ENCODE measurements around the gene TOR1AIP2. TPM values are rescaled to one million over a fixed set of nuclear protein-coding genes. Genes with fewer than 3 reads are reported as not detected.
"Not testable (repeated sequence)": the region's sequence is repeated elsewhere in the genome, so short reads cannot be mapped to it uniquely, and the experiment has no call there.

Gene TOR1AIP2
- total RNA-seq, 2 donors from 2014 or later: 36.4 to 79.1 TPM

DNA sequence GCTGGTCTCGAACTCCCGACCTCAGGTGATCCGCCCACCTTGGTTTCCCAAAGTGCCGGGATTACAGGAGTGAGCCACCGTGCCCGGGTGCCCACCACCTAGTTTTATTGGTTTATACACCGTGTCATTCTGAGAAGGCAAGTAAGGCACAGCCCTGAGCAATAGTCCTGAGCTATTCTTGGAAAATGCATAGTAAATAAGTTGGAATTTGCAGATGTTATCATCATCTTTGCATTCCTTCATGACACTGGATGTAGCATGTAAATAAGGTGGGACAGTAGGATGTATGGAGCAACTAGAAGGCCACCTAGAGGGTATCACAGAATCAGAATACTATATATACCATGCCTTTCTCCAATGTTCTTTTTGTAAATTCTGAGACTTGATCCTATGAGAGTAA, 11.0 kb downstream of the TOR1AIP2 start:
- Histone ChIP-seq H3K27ac (no peak overlapping the region), H3K4me1 (replicated peaks) (no peaks in the 10 kb centered on the region), H3K9me3 (no peaks in the 10 kb centered on the region), H3K36me3 (no peaks in the 10 kb centered on the region), H3K4me3 (no peak overlapping the region), H3K27me3 (replicated peaks; ENCODE audit: insufficient read depth) (no peaks in the 10 kb centered on the region)
- WGBS: 68% methylated on average over 7 of the region's 7 CpGs
- no peak for DNase-seq (ENCODE audit: low spot score)
- TF ChIP-seq POLR2A (IDR thresholded peaks at IDR 0.05) (no peak), POLR2AphosphoS5 (IDR thresholded peaks at IDR 0.05) (no peak)
- TF ChIP-seq, protein P1, sequence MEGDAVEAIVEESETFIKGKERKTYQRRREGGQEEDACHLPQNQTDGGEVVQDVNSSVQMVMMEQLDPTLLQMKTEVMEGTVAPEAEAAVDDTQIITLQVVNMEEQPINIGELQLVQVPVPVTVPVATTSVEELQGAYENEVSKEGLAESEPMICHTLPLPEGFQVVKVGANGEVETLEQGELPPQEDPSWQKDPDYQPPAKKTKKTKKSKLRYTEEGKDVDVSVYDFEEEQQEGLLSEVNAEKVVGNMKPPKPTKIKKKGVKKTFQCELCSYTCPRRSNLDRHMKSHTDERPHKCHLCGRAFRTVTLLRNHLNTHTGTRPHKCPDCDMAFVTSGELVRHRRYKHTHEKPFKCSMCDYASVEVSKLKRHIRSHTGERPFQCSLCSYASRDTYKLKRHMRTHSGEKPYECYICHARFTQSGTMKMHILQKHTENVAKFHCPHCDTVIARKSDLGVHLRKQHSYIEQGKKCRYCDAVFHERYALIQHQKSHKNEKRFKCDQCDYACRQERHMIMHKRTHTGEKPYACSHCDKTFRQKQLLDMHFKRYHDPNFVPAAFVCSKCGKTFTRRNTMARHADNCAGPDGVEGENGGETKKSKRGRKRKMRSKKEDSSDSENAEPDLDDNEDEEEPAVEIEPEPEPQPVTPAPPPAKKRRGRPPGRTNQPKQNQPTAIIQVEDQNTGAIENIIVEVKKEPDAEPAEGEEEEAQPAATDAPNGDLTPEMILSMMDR (IDR thresholded peaks at IDR 0.05): no peak
- intact Hi-C loops (cut with DNase I): loop anchor here (5.0 kb wide), 1 partner anchor 311 kb away; no protein-coding TSS in a partner anchor

DNA sequence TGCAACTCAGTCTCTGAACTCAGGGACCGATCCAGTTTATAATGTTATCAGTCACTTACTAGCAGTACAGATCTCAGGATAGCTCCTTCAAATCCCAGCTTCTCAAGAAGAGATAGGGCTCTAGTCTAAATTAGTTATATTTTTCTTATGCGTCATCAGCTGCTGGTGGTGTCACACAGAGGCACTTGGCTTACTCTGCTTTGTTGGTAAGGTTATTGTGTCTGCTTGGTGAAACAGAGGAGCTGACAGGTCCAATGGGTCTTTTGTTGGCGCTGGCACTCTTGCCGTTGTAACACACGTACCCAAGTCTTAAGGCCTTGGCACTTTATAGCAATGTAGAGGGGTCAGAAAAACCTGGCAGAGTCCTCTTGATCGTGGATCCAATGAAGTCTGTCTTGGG, 12.2 kb downstream of the TOR1AIP2 start:
- Histone ChIP-seq H3K27ac (no peak overlapping the region), H3K4me3 (no peak overlapping the region), H3K4me1 (replicated peaks) (no peaks in the 10 kb centered on the region), H3K27me3 (replicated peaks; ENCODE audit: insufficient read depth) (no peaks in the 10 kb centered on the region), H3K9me3 (no peaks in the 10 kb centered on the region), H3K36me3 (no peaks in the 10 kb centered on the region)
- no peak for DNase-seq (ENCODE audit: low spot score)
- intact Hi-C loops (cut with DNase I): loop anchor here (5.0 kb wide), 1 partner anchor 312 kb away; no protein-coding TSS in a partner anchor
- WGBS: 87% methylated on average over 6 of the region's 6 CpGs
- TF ChIP-seq, protein P1 (IDR thresholded peaks at IDR 0.05): no peak
- TF ChIP-seq POLR2AphosphoS5 (IDR thresholded peaks at IDR 0.05): no peak
- TF ChIP-seq POLR2A (IDR thresholded peaks at IDR 0.05): no peak

DNA sequence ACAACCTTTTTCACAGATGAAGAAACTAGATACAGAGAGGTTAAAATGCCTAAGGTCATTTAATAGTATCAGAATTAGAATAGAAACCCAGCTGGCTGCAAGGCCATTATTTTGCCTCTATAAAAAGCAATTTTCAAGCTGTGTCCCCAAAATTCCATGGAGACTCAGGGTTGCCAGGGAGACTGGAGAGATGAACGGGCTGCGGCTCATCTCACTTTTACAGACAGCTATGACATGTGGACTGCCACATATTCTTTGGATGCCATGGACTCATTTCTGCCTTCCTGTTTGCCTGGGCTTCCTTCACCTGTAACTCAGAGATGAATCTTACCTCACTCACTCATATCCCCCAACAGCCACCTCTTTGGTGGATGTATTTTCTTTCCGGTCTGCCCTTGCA, 17.0 kb downstream of the TOR1AIP2 start:
- Histone ChIP-seq H3K4me1 (replicated peaks) (no peaks in the 10 kb centered on the region), H3K36me3 (no peaks in the 10 kb centered on the region), H3K4me3 (no peak overlapping the region), H3K27ac (no peak overlapping the region), H3K9me3 (no peaks in the 10 kb centered on the region), H3K27me3 (replicated peaks; ENCODE audit: insufficient read depth) (no peaks in the 10 kb centered on the region)
- intact Hi-C loops (cut with DNase I): no loop called here
- no peak for DNase-seq (ENCODE audit: low spot score)
- TF ChIP-seq, protein P1 (IDR thresholded peaks at IDR 0.05): no peak
- TF ChIP-seq POLR2A (IDR thresholded peaks at IDR 0.05) (no peak), POLR2AphosphoS5 (IDR thresholded peaks at IDR 0.05) (no peak)
- 87% methylated on average over 3 of the region's 3 CpGs for whole genome bisulfite sequencing

DNA sequence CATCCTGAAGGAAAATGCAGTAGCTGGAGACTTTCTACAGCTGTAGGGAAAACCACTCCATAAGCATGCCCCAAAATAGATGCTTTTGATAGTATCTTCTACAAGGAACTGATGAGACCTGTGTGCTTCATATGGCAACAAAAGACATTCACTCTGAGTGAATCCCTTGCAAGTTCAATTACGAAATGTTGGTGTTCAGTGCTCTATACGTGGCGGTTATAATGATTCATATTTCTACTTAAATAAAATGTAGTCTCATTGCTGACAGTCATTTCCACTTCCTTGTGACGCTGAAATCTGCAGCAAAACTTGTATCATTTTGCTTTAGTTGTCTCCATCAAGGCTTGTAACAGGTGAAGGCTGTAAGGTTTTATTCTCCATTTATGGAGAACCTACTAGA, 20.6 kb downstream of the TOR1AIP2 start:
- Histone ChIP-seq H3K27me3 (replicated peaks; ENCODE audit: insufficient read depth) (no peaks in the 10 kb centered on the region), H3K36me3 (no peaks in the 10 kb centered on the region), H3K9me3 (no peaks in the 10 kb centered on the region), H3K4me3 (no peak overlapping the region), H3K4me1 (replicated peaks) (no peaks in the 10 kb centered on the region), H3K27ac (no peak overlapping the region)
- DNase-seq (ENCODE audit: low spot score): no peak
- intact Hi-C loops (cut with DNase I): no loop called here
- TF ChIP-seq, protein P1 (IDR thresholded peaks at IDR 0.05): no peak
- TF ChIP-seq POLR2AphosphoS5 (IDR thresholded peaks at IDR 0.05) (no peak), POLR2A (IDR thresholded peaks at IDR 0.05) (no peak)
- WGBS: 93% methylated on average over 4 of the region's 4 CpGs

DNA sequence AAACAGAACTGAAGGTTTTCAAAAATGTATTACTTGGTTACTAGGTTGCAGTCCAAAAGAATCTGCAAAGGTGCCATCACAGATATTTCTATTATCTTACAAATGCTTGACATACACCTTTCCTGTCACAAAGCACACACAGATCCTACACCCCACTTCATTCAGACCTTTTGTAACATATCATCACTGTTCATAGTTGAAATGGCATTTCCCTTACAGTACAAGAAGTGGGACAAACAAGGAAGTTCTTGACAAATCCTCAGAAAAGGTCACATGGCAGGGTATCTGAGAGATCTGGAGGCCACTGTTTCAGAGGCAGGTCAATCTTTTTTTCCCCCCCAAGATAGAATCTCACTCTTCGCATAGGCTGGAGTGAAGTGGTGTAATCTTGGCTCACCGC, 21.3 kb downstream of the TOR1AIP2 start:
- H3K9me3 ChIP-seq: no peaks in the 10 kb centered on the region
- no peak for TF ChIP-seq POLR2AphosphoS5 (IDR thresholded peaks at IDR 0.05)
- TF ChIP-seq, protein P1 (IDR thresholded peaks at IDR 0.05): no peak
- TF ChIP-seq POLR2A (IDR thresholded peaks at IDR 0.05): no peak
- H3K4me1 ChIP-seq (replicated peaks): no peaks in the 10 kb centered on the region
- H3K27me3 ChIP-seq (replicated peaks; ENCODE audit: insufficient read depth): no peaks in the 10 kb centered on the region
- H3K36me3 ChIP-seq: no peaks in the 10 kb centered on the region
- no peak overlapping the region for H3K4me3 ChIP-seq
- 96% methylated on average over 2 of the region's 2 CpGs for WGBS
- no peak overlapping the region for H3K27ac ChIP-seq
- no peak for DNase-seq (ENCODE audit: low spot score)
- intact Hi-C loops (cut with DNase I): no loop called here

DNA sequence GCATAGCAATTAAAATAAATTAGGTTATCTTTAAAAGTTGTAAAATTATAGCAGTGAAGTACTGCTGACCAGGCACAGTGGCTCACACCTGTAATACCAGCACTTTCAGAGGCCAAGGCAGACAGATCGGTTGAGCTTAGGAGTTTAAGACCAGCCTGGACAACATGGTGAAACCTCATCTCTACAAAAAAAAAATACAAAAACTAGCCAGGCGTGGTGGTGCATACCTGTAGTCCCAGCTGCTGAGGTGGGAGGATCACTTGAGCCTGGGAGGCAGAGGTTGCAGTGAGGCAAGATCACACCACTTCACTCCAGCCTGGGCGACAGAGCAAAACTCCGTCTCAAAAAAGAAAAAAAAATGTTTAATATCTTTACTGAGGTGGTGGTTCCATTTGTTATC, 21.8 kb downstream of the TOR1AIP2 start:
- H3K9me3 ChIP-seq; H3K4me3 ChIP-seq; H3K27me3 ChIP-seq (replicated peaks; ENCODE audit: insufficient read depth); DNase-seq (ENCODE audit: low spot score); intact Hi-C loops (cut with DNase I); H3K36me3 ChIP-seq; H3K27ac ChIP-seq; H3K4me1 ChIP-seq (replicated peaks): not testable (repeated sequence)
- WGBS: 94% methylated on average over 4 of the region's 4 CpGs

All from prostate gland (tissue), 2 donors.